HCT116 (cell line): ENCODE measurements around the gene SH3D19. TPM values are rescaled to one million over a fixed set of nuclear protein-coding genes. Genes with fewer than 3 reads are reported as not detected.

ENCODE experiments used
- ATAC-seq: fragments of 200-7000 bp; cut with Tn5 transposase; 2 replicates; pipeline ENCODE4 v1.9.1; 2020; ENCODE audit warnings: mild to moderate bottlenecking, moderate library complexity
- BruUV-seq: library from RNA; stranded (reverse); fragments of 400-500 nt; replicated peaks from 2 replicates; lab custom pipeline; 2021; lab: Mats Ljungman, UMichigan
- CTCF ChIA-PET: fragments of 300-600 bp; sonication (Branson Sonifier 250); formaldehyde crosslinking; loops from one replicate; lab custom pipeline; 2021; ENCODE audit warnings: antibody characterized with exemption; lab: Charles Lee
- POLR2A ChIA-PET: fragments of 300-600, 350-600 bp; sonication (Branson Sonifier 250); formaldehyde crosslinking; loops from one replicate; lab custom pipeline; 2021; ENCODE audit warnings: antibody characterized with exemption; lab: Charles Lee
- RAD21 ChIA-PET, 2 experiments: fragments of 300-600 bp; sonication (Branson Sonifier 250); formaldehyde crosslinking; loops; one replicate each; lab custom pipeline; 2023; ENCODE audit warnings: low total read pairs in 2 of 2; ENCODE audit not compliant: uncharacterized antibody in 2 of 2, unreplicated experiment in 2 of 2, low non-redundant PET in 1 of 2; lab: Charles Lee
- DNase-seq: peaks from one replicate; pipeline ENCODE4 v3.0.0-alpha.2; 2010; ENCODE audit warnings: low read depth, low spot score
- H2AFZ ChIP-seq: fragments of 200-600 bp; shearing (Covaris generic), sonication (generic); 2 replicates; pipeline ENCODE4 v1.6.1; 2017; ENCODE audit warnings: low read depth, mixed run types, mixed read lengths, antibody characterized with exemption, low read length; ENCODE audit not compliant: poor library complexity, severe bottlenecking
- H3K27ac ChIP-seq: 2 replicates; pipeline ENCODE4 v1.5.1; 2012; ENCODE audit warnings: low read depth, low read length
- H3K27me3 ChIP-seq: fragments of 200-600 bp; sonication (generic); 2 replicates; pipeline ENCODE4 v1.6.1; 2016; ENCODE audit warnings: mixed run types, low read length, mixed read lengths; ENCODE audit not compliant: insufficient read depth
- H3K36me3 ChIP-seq, 2 experiments: fragments of 200-500 bp in 1 of 2; fragments of 200-600 bp in 1 of 2; sonication (Bioruptor generic) in 1 of 2; sonication (generic) in 1 of 2; 2 replicates each; pipeline versions ENCODE4 v1.5.1 to v1.6.1; 2014 to 2016; ENCODE audit warnings: low read length in 2 of 2, inconsistent platforms in 1 of 2, mixed read lengths in 1 of 2, mixed run types in 1 of 2; ENCODE audit not compliant: insufficient read depth in 2 of 2, control insufficient read depth in 1 of 2
- H3K4me1 ChIP-seq, 2 experiments: fragments of 200-600 bp in 1 of 2; sonication (generic) in 1 of 2; 2 replicates each; pipeline versions ENCODE4 v1.5.1 to v1.6.1; 2012 to 2017; ENCODE audit warnings: low read length in 2 of 2, inconsistent platforms in 1 of 2, mild to moderate bottlenecking in 1 of 2, mixed read lengths in 1 of 2, mixed run types in 1 of 2, moderate library complexity in 1 of 2; ENCODE audit not compliant: insufficient read depth in 2 of 2, control insufficient read depth in 1 of 2
- H3K4me2 ChIP-seq: fragments of 200-600 bp; sonication (generic); 2 replicates; pipeline ENCODE4 v1.6.1; 2017; ENCODE audit warnings: mixed run types, low read length, mixed read lengths
- H3K4me3 ChIP-seq, 2 experiments: fragments of 200-600 bp in 1 of 2; sonication (generic) in 1 of 2; replicated peaks in 1 of 2; 2 replicates each; pipeline ENCODE4 v1.5.1; 2011 to 2016; ENCODE audit warnings: low read length in 2 of 2, control low read depth in 1 of 2, low read depth in 1 of 2, mild to moderate bottlenecking in 1 of 2, mixed read lengths in 1 of 2, mixed run types in 1 of 2
- H3K79me2 ChIP-seq: fragments of 200-600 bp; sonication (generic); 2 replicates; pipeline ENCODE4 v1.6.1; 2017; ENCODE audit warnings: mild to moderate bottlenecking, mixed run types, low read length, moderate library complexity, mixed read lengths; ENCODE audit not compliant: insufficient read depth
- H3K9ac ChIP-seq: fragments of 200-600 bp; sonication (generic); 2 replicates; pipeline ENCODE4 v1.6.1; 2016; ENCODE audit warnings: low read length, mixed read lengths
- H3K9me2 ChIP-seq: fragments of 200-600 bp; sonication (generic), shearing (Covaris generic); 2 replicates; pipeline ENCODE4 v1.6.1; 2017; ENCODE audit warnings: mixed run types, mild to moderate bottlenecking, moderate library complexity; ENCODE audit not compliant: insufficient read depth
- H3K9me3 ChIP-seq, 2 experiments: fragments of 200-500 bp in 1 of 2; fragments of 200-600 bp in 1 of 2; sonication (Bioruptor generic) in 1 of 2; sonication (generic) in 1 of 2; 2 replicates each; pipeline ENCODE4 v1.6.1; 2014 to 2017; ENCODE audit warnings: low read length in 2 of 2, mixed read lengths in 2 of 2, inconsistent platforms in 1 of 2, low read depth in 1 of 2, mild to moderate bottlenecking in 1 of 2, mixed run types in 1 of 2, moderate library complexity in 1 of 2; ENCODE audit not compliant: control insufficient read depth in 1 of 2, insufficient read depth in 1 of 2
- H4K20me1 ChIP-seq: fragments of 200-600 bp; sonication (generic), shearing (Covaris generic); 2 replicates; pipeline ENCODE4 v1.6.1; 2017; ENCODE audit warnings: mixed run types, mild to moderate bottlenecking, moderate library complexity; ENCODE audit not compliant: insufficient read depth
- ELF1 ChIP-seq: IDR thresholded peaks from 2 replicates; pipeline ENCODE4 v1.6.1; 2012; ENCODE audit warnings: low read depth, borderline replicate concordance
- POLR2AphosphoS5 ChIP-seq: IDR thresholded peaks from 2 replicates; pipeline ENCODE4 v1.6.1; 2011; ENCODE audit warnings: mild to moderate bottlenecking, low read depth, low read length, moderate library complexity
- RAD21 ChIP-seq: IDR thresholded peaks from 2 replicates; pipeline ENCODE4 v1.6.1; 2012; ENCODE audit warnings: low read depth, mild to moderate bottlenecking
- SIN3A ChIP-seq: IDR thresholded peaks from 2 replicates; pipeline ENCODE4 v1.6.1; 2012; ENCODE audit warnings: low read depth
- SP1 ChIP-seq: IDR thresholded peaks from 2 replicates; pipeline ENCODE4 v1.6.1; 2012; ENCODE audit warnings: low read depth
- TCF7L2 ChIP-seq: IDR thresholded peaks from 2 replicates; pipeline ENCODE4 v1.7.0; 2011; ENCODE audit warnings: borderline replicate concordance, inconsistent platforms; ENCODE audit not compliant: insufficient read depth, insufficient read length; ENCODE audit errors: extremely low read depth
- YY1 ChIP-seq: IDR thresholded peaks from 2 replicates; pipeline ENCODE4 v1.6.1; 2011; ENCODE audit warnings: low read length, low read depth, moderate library complexity, mild to moderate bottlenecking; ENCODE audit not compliant: insufficient replicate concordance; ENCODE audit errors: extremely low read depth
- intact Hi-C: fragments of 100-400 bp; cut with micrococcal nuclease; formaldehyde crosslinking; loops from 2 replicates; pipeline ENCODE4 v1.10.0; 2022
- total RNA-seq: library from RNA; stranded (reverse); gene quantifications from one replicate; pipeline ENCODE4 v1.2.1, GENCODE V29; 2021; ENCODE audit not compliant: unreplicated experiment
- TF ChIP-seq, protein P1 (sequence below): IDR thresholded peaks from 2 replicates; pipeline ENCODE4 v1.6.1; 2012
- TF ChIP-seq, protein P2 (sequence below), 3 experiments: fragments of 200-600 bp in 1 of 3; sonication (generic) in 1 of 3; IDR thresholded peaks in 2 of 3; conservative IDR thresholded peaks in 1 of 3; 2 replicates each; pipeline ENCODE4 v1.5.1; 2012 to 2017; ENCODE audit warnings: low read depth in 2 of 3, low read length in 2 of 3, antibody characterized with exemption in 1 of 3, borderline replicate concordance in 1 of 3, control low read depth in 1 of 3, mild to moderate bottlenecking in 1 of 3, mixed read lengths in 1 of 3, mixed run types in 1 of 3, moderate library complexity in 1 of 3; ENCODE audit not compliant: insufficient read depth in 1 of 3
- TF ChIP-seq, protein P3 (sequence below): IDR thresholded peaks from 2 replicates; pipeline ENCODE4 v1.6.1; 2012; ENCODE audit warnings: low read depth

The SH3D19 gene
- total RNA-seq, 1 experiment from 2014 or later, result 37.5 TPM

DNA sequence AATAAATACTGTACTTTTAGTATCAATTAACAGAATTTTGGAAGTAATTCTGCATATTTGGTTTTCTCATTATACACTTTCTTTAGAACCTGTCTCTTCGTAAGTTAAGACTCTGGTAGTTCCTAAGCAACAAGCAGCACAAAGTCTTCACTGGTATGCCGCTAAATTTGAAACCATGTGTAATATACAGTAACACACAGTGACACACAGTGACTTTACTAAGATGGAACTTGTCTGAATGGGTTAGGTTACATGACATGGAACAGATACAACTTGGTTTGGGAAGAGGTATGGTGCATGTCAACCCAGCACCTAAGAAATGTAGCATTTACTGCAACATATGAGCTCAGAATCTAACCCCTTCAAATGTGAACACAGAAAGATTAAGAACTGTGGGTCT is 132.0 kb downstream of the SH3D19 start:
- H2AFZ ChIP-seq, result no peak overlapping the region
- no peaks in the 10 kb centered on the region for H3K79me2 ChIP-seq
- RAD21 ChIA-PET, result no interaction called here
- TF ChIP-seq, protein P1, sequence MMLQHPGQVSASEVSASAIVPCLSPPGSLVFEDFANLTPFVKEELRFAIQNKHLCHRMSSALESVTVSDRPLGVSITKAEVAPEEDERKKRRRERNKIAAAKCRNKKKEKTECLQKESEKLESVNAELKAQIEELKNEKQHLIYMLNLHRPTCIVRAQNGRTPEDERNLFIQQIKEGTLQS, result no peak
- TF ChIP-seq ELF1 (no peak), RAD21 (no peak), POLR2AphosphoS5 (no peak), SIN3A (no peak)
- TF ChIP-seq, protein P2, sequence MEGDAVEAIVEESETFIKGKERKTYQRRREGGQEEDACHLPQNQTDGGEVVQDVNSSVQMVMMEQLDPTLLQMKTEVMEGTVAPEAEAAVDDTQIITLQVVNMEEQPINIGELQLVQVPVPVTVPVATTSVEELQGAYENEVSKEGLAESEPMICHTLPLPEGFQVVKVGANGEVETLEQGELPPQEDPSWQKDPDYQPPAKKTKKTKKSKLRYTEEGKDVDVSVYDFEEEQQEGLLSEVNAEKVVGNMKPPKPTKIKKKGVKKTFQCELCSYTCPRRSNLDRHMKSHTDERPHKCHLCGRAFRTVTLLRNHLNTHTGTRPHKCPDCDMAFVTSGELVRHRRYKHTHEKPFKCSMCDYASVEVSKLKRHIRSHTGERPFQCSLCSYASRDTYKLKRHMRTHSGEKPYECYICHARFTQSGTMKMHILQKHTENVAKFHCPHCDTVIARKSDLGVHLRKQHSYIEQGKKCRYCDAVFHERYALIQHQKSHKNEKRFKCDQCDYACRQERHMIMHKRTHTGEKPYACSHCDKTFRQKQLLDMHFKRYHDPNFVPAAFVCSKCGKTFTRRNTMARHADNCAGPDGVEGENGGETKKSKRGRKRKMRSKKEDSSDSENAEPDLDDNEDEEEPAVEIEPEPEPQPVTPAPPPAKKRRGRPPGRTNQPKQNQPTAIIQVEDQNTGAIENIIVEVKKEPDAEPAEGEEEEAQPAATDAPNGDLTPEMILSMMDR (IDR thresholded peaks at IDR 0.05 in 2 of 3, conservative IDR thresholded peaks at IDR 0.05 in 1 of 3; ENCODE audit: borderline replicate concordance in 1 of 3, insufficient read depth in 1 of 3, low read depth in 2 of 3, low read length in 2 of 3), result no peak
- H3K4me2 ChIP-seq, result no peak overlapping the region
- H3K27me3 ChIP-seq, result no peaks in the 10 kb centered on the region
- ATAC-seq (no peak), DNase-seq (no peak)
- no peaks in the 10 kb centered on the region for H4K20me1 ChIP-seq
- no peaks in the 10 kb centered on the region for H3K36me3 ChIP-seq
- H3K4me3 ChIP-seq, result no peak overlapping the region
- H3K9me3 ChIP-seq, result no peaks in the 10 kb centered on the region
- no peak overlapping the region for H3K9ac ChIP-seq
- peaks cover 0 to 7% of the 10 kb centered on the region in 2 experiments; a peak in 2 of 4 replicates for H3K4me1 ChIP-seq
- BruUV-seq, result no TSS peak
- H3K27ac ChIP-seq, result no peak overlapping the region
- POLR2A ChIA-PET, result no interaction called here
- H3K9me2 ChIP-seq, result no peaks in the 10 kb centered on the region
- CTCF ChIA-PET, result no interaction called here
- intact Hi-C loops, result no loop called here

DNA sequence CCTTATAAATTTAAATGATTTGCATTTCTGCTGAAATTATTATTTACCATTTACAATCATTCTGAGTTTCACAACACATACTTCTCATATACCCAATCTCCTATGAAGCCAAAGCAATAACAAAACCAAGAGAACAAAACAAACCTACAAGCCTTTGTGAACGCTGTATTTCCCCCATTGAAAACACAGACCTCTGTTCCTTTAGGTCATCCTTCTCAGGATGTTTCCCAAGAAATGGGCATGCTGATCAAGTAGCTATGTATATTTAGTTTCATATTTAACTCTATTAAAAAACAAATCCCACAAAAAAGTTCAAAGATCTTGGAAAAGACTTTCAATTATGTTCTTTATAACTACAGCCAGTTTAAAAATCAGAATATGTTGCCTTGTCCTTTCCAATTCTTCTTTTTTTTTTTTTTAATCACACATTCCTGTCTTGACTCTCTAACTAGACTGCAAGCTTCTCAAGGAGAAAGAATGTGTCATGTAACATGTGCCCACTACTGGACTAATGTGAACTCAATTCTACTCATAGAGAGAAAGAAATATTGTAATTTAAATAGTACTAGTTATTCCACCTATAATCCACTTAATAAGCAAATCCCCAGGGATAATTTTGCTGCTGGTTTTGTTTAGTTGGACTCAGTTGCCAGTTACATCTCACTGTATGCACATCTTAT is 132.7 kb downstream of the SH3D19 start:
- ChIA-PET CTCF (no interaction called here), RAD21 (no interaction called here)
- BruUV-seq, result no TSS peak
- TF ChIP-seq TCF7L2, result no peak
- TF ChIP-seq RAD21, result no peak
- TF ChIP-seq, protein P3, sequence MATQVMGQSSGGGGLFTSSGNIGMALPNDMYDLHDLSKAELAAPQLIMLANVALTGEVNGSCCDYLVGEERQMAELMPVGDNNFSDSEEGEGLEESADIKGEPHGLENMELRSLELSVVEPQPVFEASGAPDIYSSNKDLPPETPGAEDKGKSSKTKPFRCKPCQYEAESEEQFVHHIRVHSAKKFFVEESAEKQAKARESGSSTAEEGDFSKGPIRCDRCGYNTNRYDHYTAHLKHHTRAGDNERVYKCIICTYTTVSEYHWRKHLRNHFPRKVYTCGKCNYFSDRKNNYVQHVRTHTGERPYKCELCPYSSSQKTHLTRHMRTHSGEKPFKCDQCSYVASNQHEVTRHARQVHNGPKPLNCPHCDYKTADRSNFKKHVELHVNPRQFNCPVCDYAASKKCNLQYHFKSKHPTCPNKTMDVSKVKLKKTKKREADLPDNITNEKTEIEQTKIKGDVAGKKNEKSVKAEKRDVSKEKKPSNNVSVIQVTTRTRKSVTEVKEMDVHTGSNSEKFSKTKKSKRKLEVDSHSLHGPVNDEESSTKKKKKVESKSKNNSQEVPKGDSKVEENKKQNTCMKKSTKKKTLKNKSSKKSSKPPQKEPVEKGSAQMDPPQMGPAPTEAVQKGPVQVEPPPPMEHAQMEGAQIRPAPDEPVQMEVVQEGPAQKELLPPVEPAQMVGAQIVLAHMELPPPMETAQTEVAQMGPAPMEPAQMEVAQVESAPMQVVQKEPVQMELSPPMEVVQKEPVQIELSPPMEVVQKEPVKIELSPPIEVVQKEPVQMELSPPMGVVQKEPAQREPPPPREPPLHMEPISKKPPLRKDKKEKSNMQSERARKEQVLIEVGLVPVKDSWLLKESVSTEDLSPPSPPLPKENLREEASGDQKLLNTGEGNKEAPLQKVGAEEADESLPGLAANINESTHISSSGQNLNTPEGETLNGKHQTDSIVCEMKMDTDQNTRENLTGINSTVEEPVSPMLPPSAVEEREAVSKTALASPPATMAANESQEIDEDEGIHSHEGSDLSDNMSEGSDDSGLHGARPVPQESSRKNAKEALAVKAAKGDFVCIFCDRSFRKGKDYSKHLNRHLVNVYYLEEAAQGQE, result no peak
- TF ChIP-seq SP1, result no peak
- no peak for TF ChIP-seq POLR2AphosphoS5
- TF ChIP-seq YY1, result no peak
- no peak for TF ChIP-seq ELF1

More for the DNA sequence above, 132.7 kb downstream of the SH3D19 start:
- Histone ChIP-seq H3K4me2 (no peak overlapping the region), H3K4me3 (no peak overlapping the region), H4K20me1 (no peaks in the 10 kb centered on the region), H3K9me3 (no peaks in the 10 kb centered on the region), H3K27me3 (no peaks in the 10 kb centered on the region), H3K36me3 (no peaks in the 10 kb centered on the region), H3K9me2 (no peaks in the 10 kb centered on the region), H3K4me1 (peaks cover 0 to 7% of the 10 kb centered on the region in 2 experiments; a peak in 2 of 4 replicates), H3K9ac (no peak overlapping the region), H2AFZ (no peak overlapping the region), H3K79me2 (no peaks in the 10 kb centered on the region), H3K27ac (no peak overlapping the region)
- intact Hi-C loops, result no loop called here
- POLR2A ChIA-PET, result no interaction called here
- DNase-seq, result no peak
- ATAC-seq, result no peak
